Pulmonary artery endothelial cell (primary cell): ENCODE results near the gene PPT1. TPM values are rescaled to one million over a fixed set of nuclear protein-coding genes. Genes with fewer than 3 reads are reported as not detected.

Experiments used
- DNase-seq: peaks from one replicate; pipeline ENCODE4 v3.0.0-alpha.2; 2011; ENCODE audit warnings: low read depth, low spot score
- total RNA-seq: library from RNA; depleted of rRNA; stranded (reverse); fragments of >200 nt; gene quantifications from 2 replicates; pipeline ENCODE4 v1.2.3, GENCODE V29; 2014

The PPT1 gene
- total RNA-seq, 1 donor from 2014 or later, result 70.6 TPM

GRCh38 chr1:40032240-40032891 is 64.7 kb downstream of the PPT1 start:
- no peak for DNase-seq

GRCh38 chr1:40030528-40031135 is 66.4 kb downstream of the PPT1 start:
- DNase-seq, result no peak

- DNase-seq, result no peak
Observed at GRCh38 chr1:40029608-40030007, 67.4 kb downstream of the PPT1 start.

- DNase-seq, result no peak
Observed at GRCh38 chr1:40027647-40028046, 69.4 kb downstream of the PPT1 start.

- DNase-seq, result no peak
Observed at GRCh38 chr1:40024671-40025070, 72.4 kb downstream of the PPT1 start.

- no peak for DNase-seq
Observed at GRCh38 chr1:40023379-40023944, 73.6 kb downstream of the PPT1 start.

Other genes with a start within 250 kb of the PPT1 start
- 25.7 and 30.5 TPM in 2 replicates for gene TRIT1, start 213.7 kb downstream of the PPT1 start, total RNA-seq
- 1.3 and 3.1 TPM in 2 replicates for gene MYCL, start 195.3 kb downstream of the PPT1 start, total RNA-seq
- 2.7 and 2.9 TPM in 2 replicates for gene MFSD2A, start 142.1 kb downstream of the PPT1 start, total RNA-seq
- 423 and 581 TPM in 2 replicates for gene CAP1, start 56.5 kb downstream of the PPT1 start, total RNA-seq
- gene RLF, start 64.1 kb upstream of the PPT1 start, total RNA-seq, result 20.6 and 23.6 TPM in 2 replicates
- gene TMCO2, start 150.7 kb upstream of the PPT1 start, total RNA-seq, result not detected in 2 replicates
- gene ZMPSTE24, start 161.0 kb upstream of the PPT1 start, total RNA-seq, result 67.0 and 108 TPM in 2 replicates
- 0.13 and 0.60 TPM in 2 replicates for gene COL9A2, start 220.0 kb upstream of the PPT1 start, total RNA-seq